ENCODE data around the gene TIRAP. TPM values are rescaled to one million over a fixed set of nuclear protein-coding genes. Genes with fewer than 3 reads are reported as not detected.
A peak's percentile ranks its signal among the peaks of the same experiment; 100 is the strongest.

Gene TIRAP
- total and polyA plus RNA-seq, 2 of the 8 experiments (the other 6 are each of a cell fraction or from before 2014, with no cell fraction given): 5.3 TPM

- TF ChIP-seq CHD7 (IDR thresholded peaks at IDR 0.05; ENCODE audit: insufficient replicate concordance, low read length): no peak
- TF ChIP-seq RAD21 (IDR thresholded peaks at IDR 0.05 in 1 of 2, conservative IDR thresholded peaks at IDR 0.05 in 1 of 2; ENCODE audit: low read depth in 2 of 2, low read length in 2 of 2): no peak
- TF ChIP-seq KDM4A (IDR thresholded peaks at IDR 0.05; ENCODE audit: low read depth, low read length, severe bottlenecking): peak; percentile 92
- TF ChIP-seq HDAC2 (IDR thresholded peaks at IDR 0.05; ENCODE audit: borderline replicate concordance in 1 of 2, low read depth in 2 of 2, low read length in 2 of 2): peak; percentile 30 to 82; a peak in 3 of 4 replicates
- TF ChIP-seq MAX (IDR thresholded peaks at IDR 0.05): no peak
- TF ChIP-seq NRF1 (IDR thresholded peaks at IDR 0.05; ENCODE audit: low read depth, low read length): no peak
- peak in 1 of 2 experiments; percentile 66; a peak in 2 of 3 replicates for TF ChIP-seq POLR2A (IDR thresholded peaks at IDR 0.05; ENCODE audit: control extremely low read depth in 1 of 2, low read depth in 2 of 2, low read length in 2 of 2)
- TF ChIP-seq RFX5 (IDR thresholded peaks at IDR 0.05; ENCODE audit: borderline replicate concordance, low read depth, low read length): no peak
- TF ChIP-seq TBP (IDR thresholded peaks at IDR 0.05; ENCODE audit: low read depth, low read length): no peak
These were observed at the start of gene TIRAP (continued) for GRCh38 chr11:126282736-126283591.

Measured in H1 (cell line).